ENCODE measurements around the gene CPNE2. TPM values are rescaled to one million over a fixed set of nuclear protein-coding genes. Genes with fewer than 3 reads are reported as not detected.

CPNE2 gene
- total and polyA plus RNA-seq, 4 donors, result 6.8 to 14.6 (median 11.0) TPM

- Histone ChIP-seq H3K27me3 (ENCODE audit: control insufficient read depth in 4 of 4, insufficient read depth in 4 of 4, low read length in 3 of 4) (no peaks in the 10 kb centered on the region), H3K9ac (ENCODE audit: low read depth in 1 of 2, low read length in 2 of 2) (no peak overlapping the region), H3K27ac (ENCODE audit: low read depth in 1 of 2, low read length in 2 of 2) (no peak overlapping the region), H3K4me3 (ENCODE audit: low read depth in 1 of 3, low read length in 3 of 3) (no peak overlapping the region), H3K4me1 (ENCODE audit: control insufficient read depth in 4 of 4, insufficient read depth in 4 of 4, low read length in 3 of 4) (peaks cover 0 to 4% (median 0%) of the 10 kb centered on the region in 4 donors), H3K36me3 (ENCODE audit: control insufficient read depth in 4 of 4, insufficient read depth in 3 of 4, low read depth in 1 of 4, low read length in 3 of 4) (no peaks in the 10 kb centered on the region), H3K9me3 (ENCODE audit: control insufficient read depth in 4 of 4, low read length in 3 of 4) (no peaks in the 10 kb centered on the region)
- DNase-seq (ENCODE audit: low spot score), result no peak
- 89% methylated on average over 17 of the region's 17 CpGs for WGBS
- TF ChIP-seq REST (IDR thresholded peaks at IDR 0.05), result no peak
- no peak for TF ChIP-seq FOXA1 (IDR thresholded peaks at IDR 0.05)
- TF ChIP-seq RXRA (IDR thresholded peaks at IDR 0.05), result no peak
- TF ChIP-seq ZBTB33 (IDR thresholded peaks at IDR 0.05), result no peak
- no peak for TF ChIP-seq GABPA (IDR thresholded peaks at IDR 0.05 in 1 of 2, conservative IDR thresholded peaks at IDR 0.05 in 1 of 2)
- TF ChIP-seq FOXA2 (IDR thresholded peaks at IDR 0.05), result no peak
- no peak for TF ChIP-seq EGR1 (IDR thresholded peaks at IDR 0.05; ENCODE audit: low read depth in 2 of 2)
- no peak for TF ChIP-seq ATF3 (IDR thresholded peaks at IDR 0.05)
- no peak for TF ChIP-seq HNF4A (conservative IDR thresholded peaks at IDR 0.05)
- TF ChIP-seq TAF1 (conservative IDR thresholded peaks at IDR 0.05), result no peak
- TF ChIP-seq RAD21 (IDR thresholded peaks at IDR 0.05), result no peak
- no peak for TF ChIP-seq MAX (IDR thresholded peaks at IDR 0.05)
- no peak for TF ChIP-seq CTCF (IDR thresholded peaks at IDR 0.05; ENCODE audit: low read depth, low read length, missing input control)
- no peak for TF ChIP-seq JUND (IDR thresholded peaks at IDR 0.05)
- TF ChIP-seq NR2F2 (IDR thresholded peaks at IDR 0.05), result no peak
- TF ChIP-seq HNF4G (IDR thresholded peaks at IDR 0.05), result no peak
- no peak for TF ChIP-seq SP1 (IDR thresholded peaks at IDR 0.05)
These were observed 39.1 kb downstream of the CPNE2 start for GRCh38 chr16:57131351-57131970.
